ENCODE measurements around the gene C5orf22. TPM values are rescaled to one million over a fixed set of nuclear protein-coding genes. Genes with fewer than 3 reads are reported as not detected.
A peak's percentile ranks its signal among the peaks of the same experiment; 100 is the strongest.

C5orf22 gene
- total and polyA plus RNA-seq, 2 of the 13 experiments (the other 11 are each of a cell fraction or from before 2014, with no cell fraction given): 14.0 to 21.5 TPM

DNA sequence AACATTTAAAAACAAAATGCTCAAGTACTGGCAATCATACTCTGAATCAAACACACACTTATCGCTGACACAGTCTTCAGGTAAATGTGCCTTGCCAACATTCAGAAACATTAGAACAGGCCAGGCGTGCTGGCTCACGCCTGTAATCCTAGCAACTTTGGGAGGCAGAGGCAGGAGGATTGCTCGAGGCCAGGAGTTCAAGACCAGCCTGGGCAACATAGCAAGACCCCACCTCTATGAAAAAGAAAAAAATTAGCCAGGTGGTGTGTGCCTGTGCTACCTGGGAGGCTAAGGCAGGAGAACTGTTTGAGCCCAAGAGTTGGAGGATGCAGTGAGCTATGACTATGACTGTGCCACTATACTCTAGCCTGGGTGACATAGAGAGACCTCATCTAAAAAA lies 20.8 kb upstream of the C5orf22 start:
- Histone ChIP-seq H3K4me2 (ENCODE audit: low read depth, low read length) (no peak overlapping the region), H2AFZ (ENCODE audit: low read length) (no peak overlapping the region), H3K27ac (ENCODE audit: extremely low read length, insufficient read depth, low read length) (no peak overlapping the region), H4K20me1 (ENCODE audit: insufficient read depth, low read length) (no peaks in the 10 kb centered on the region), H3K4me3 (replicated peaks in 1 of 3; ENCODE audit: insufficient read depth in 1 of 3, low read depth in 2 of 3, low read length in 3 of 3) (no peak overlapping the region), H3K36me3 (replicated peaks in 1 of 2; ENCODE audit: control insufficient read depth in 1 of 2, insufficient read depth in 2 of 2, low read length in 2 of 2) (peaks cover 25 to 78% of the 10 kb centered on the region in 2 experiments), H3K79me2 (ENCODE audit: insufficient read depth, low read length) (no peaks in the 10 kb centered on the region), H3K4me1 (ENCODE audit: insufficient read depth, low read length) (no peaks in the 10 kb centered on the region), H3K27me3 (ENCODE audit: control insufficient read depth in 1 of 2, insufficient read depth in 2 of 2, low read length in 2 of 2) (no peaks in the 10 kb centered on the region), H3K9me3 (ENCODE audit: low read length) (no peaks in the 10 kb centered on the region), H3K9ac (ENCODE audit: insufficient read depth, low read depth, low read length) (no peak overlapping the region)
- intact Hi-C loops (cut with micrococcal nuclease; ENCODE audit: unreplicated experiment): no loop called here
- FAIRE-seq (no peak), ATAC-seq (no peak), DNase-seq (ENCODE audit: low spot score) (no peak)
- 95% methylated on average over 4 of the region's 4 CpGs for WGBS (ENCODE audit: low lambda C conversion rate)
- ChIA-PET POLR2A (interaction anchor here (1.1 kb wide), 1 partner anchor 20 kb away, joined by 3 read pairs; the partner anchor contains the start of genes C5orf22 and DROSHA), CTCF (ENCODE audit: low intra/inter-chr PET ratio, low total read pairs) (no interaction called here)
- in situ Hi-C loops (cut with HindIII; ENCODE audit: extremely low pct_ligation_motif_present, low pct_unique_long_range_greater_than_20kb): no loop called here
- BruUV-seq (replicated peaks): no TSS peak
- TF ChIP-seq PCBP2 (optimal IDR thresholded peaks at IDR 0.05; ENCODE audit: low read depth, low read length, poor library complexity, severe bottlenecking) (no peak), ZNF121 (CRISPR knock-in tag; IDR thresholded peaks at IDR 0.05) (peak; percentile 53; the same call in 1 of the 2 replicates), KDM1A (CRISPR knock-in tag; IDR thresholded peaks at IDR 0.05) (no peak), IKZF1 (IDR thresholded peaks at IDR 0.05) (no peak), ZFYVE20 (CRISPR knock-in tag; IDR thresholded peaks at IDR 0.05; ENCODE audit: borderline replicate concordance, low read depth) (no peak)

DNA sequence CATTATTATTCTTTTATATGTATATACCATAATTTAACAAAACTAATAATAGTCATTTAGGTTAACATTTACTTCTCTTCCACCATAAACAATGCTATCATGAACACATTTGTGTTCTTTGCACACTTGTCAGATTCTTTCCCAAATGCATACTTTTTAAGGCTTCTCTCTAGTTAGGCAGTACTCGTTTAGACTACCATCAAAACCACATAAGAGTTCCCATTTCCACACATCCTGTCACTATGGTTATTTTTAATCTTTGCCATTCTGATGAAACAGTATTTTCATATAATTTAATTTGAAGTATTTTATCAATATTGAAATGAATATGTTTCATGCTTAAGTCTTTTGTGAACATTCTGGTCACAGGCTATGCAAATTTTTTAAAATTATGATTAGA lies 15.3 kb upstream of the C5orf22 start:
- no peak overlapping the region for H3K27ac ChIP-seq (ENCODE audit: extremely low read length, insufficient read depth, low read length)
- H4K20me1 ChIP-seq (ENCODE audit: insufficient read depth, low read length): no peaks in the 10 kb centered on the region
- H3K4me1 ChIP-seq (ENCODE audit: insufficient read depth, low read length): no peaks in the 10 kb centered on the region
- WGBS (ENCODE audit: low lambda C conversion rate): 92% methylated on average over 1 of the region's 1 CpG
- H3K9ac ChIP-seq (ENCODE audit: insufficient read depth, low read depth, low read length): no peak overlapping the region
- ATAC-seq (no peak), DNase-seq (ENCODE audit: low spot score) (no peak), FAIRE-seq (no peak)
- H3K27me3 ChIP-seq (ENCODE audit: control insufficient read depth in 1 of 2, insufficient read depth in 2 of 2, low read length in 2 of 2): no peaks in the 10 kb centered on the region
- no peak overlapping the region for H2AFZ ChIP-seq (ENCODE audit: low read length)
- no peaks in the 10 kb centered on the region for H3K79me2 ChIP-seq (ENCODE audit: insufficient read depth, low read length)
- BruUV-seq (replicated peaks): no TSS peak
- H3K4me3 ChIP-seq (replicated peaks in 1 of 3; ENCODE audit: insufficient read depth in 1 of 3, low read depth in 2 of 3, low read length in 3 of 3): no peak overlapping the region
- in situ Hi-C loops (cut with HindIII; ENCODE audit: extremely low pct_ligation_motif_present, low pct_unique_long_range_greater_than_20kb) (no loop called here), intact Hi-C loops (cut with micrococcal nuclease; ENCODE audit: unreplicated experiment) (no loop called here)
- peaks cover 12 to 50% of the 10 kb centered on the region in 2 experiments for H3K36me3 ChIP-seq (replicated peaks in 1 of 2; ENCODE audit: control insufficient read depth in 1 of 2, insufficient read depth in 2 of 2, low read length in 2 of 2)
- CTCF ChIA-PET (ENCODE audit: low intra/inter-chr PET ratio, low total read pairs): no interaction called here
- H3K9me3 ChIP-seq (ENCODE audit: low read length): no peaks in the 10 kb centered on the region
- no peak overlapping the region for H3K4me2 ChIP-seq (ENCODE audit: low read depth, low read length)
- POLR2A ChIA-PET: no interaction called here
- TF ChIP-seq, protein P1, sequence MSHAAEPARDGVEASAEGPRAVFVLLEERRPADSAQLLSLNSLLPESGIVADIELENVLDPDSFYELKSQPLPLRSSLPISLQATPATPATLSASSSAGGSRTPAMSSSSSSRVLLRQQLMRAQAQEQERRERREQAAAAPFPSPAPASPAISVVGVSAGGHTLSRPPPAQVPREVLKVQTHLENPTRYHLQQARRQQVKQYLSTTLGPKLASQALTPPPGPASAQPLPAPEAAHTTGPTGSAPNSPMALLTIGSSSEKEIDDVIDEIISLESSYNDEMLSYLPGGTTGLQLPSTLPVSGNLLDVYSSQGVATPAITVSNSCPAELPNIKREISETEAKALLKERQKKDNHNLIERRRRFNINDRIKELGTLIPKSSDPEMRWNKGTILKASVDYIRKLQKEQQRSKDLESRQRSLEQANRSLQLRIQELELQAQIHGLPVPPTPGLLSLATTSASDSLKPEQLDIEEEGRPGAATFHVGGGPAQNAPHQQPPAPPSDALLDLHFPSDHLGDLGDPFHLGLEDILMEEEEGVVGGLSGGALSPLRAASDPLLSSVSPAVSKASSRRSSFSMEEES (CRISPR knock-in tag; IDR thresholded peaks at IDR 0.05): no peak
- no peak for TF ChIP-seq NFE2 (CRISPR knock-in tag; IDR thresholded peaks at IDR 0.05)
- TF ChIP-seq PAX8 (CRISPR knock-in tag; IDR thresholded peaks at IDR 0.05; ENCODE audit: borderline replicate concordance): no peak
- no peak for TF ChIP-seq MTERF4 (CRISPR knock-in tag; IDR thresholded peaks at IDR 0.05)
- no peak for TF ChIP-seq ZHX1 (CRISPR knock-in tag; IDR thresholded peaks at IDR 0.05; ENCODE audit: low read depth)
